Heart left ventricle (tissue), 16 donors: Measurements from ENCODE around the gene RPS15. TPM values are rescaled to one million over a fixed set of nuclear protein-coding genes. Genes with fewer than 3 reads are reported as not detected.
A peak's percentile ranks its signal among the peaks of the same experiment; 100 is the strongest.

Experiments
- ATAC-seq, 4 donors: fragments of 200-7000 bp; cut with Tn5 transposase; one replicate each; pipeline ENCODE4 v1.9.1; 2020 to 2022; ENCODE audit warnings: moderate library complexity in 4 of 4, mild to moderate bottlenecking in 3 of 4, moderate number of reproducible peaks in 1 of 4
- DNase-seq, 5 donors: peaks; one replicate each; pipeline ENCODE4 v3.0.0-alpha.2; 2020
- H3K27ac ChIP-seq, 12 donors: fragments of 200-600 bp; sonication (generic) in 4 of 12; one replicate each; pipeline versions ENCODE4 v1.5.0 to v1.8.0; 2016 to 2022; ENCODE audit warnings: mild to moderate bottlenecking in 2 of 12
- H3K27me3 ChIP-seq, 9 donors: fragments of 200-600 bp; sonication (generic) in 2 of 9; one replicate each; pipeline versions ENCODE4 v1.5.1 to v1.8.0; 2016 to 2022; ENCODE audit warnings: mild to moderate bottlenecking in 3 of 9
- H3K36me3 ChIP-seq, 9 donors: fragments of 200-600 bp; sonication (generic) in 2 of 9; one replicate each; pipeline versions ENCODE4 v1.5.0 to v1.8.0; 2018 to 2022; ENCODE audit warnings: mild to moderate bottlenecking in 2 of 9
- H3K4me1 ChIP-seq, 12 donors: fragments of 200-600 bp; sonication (generic) in 4 of 12; one replicate each; pipeline versions ENCODE4 v1.5.0 to v1.8.0; 2016 to 2022; ENCODE audit warnings: mild to moderate bottlenecking in 3 of 12
- H3K4me3 ChIP-seq, 12 donors: fragments of 200-600 bp; sonication (generic) in 4 of 12; one replicate each; pipeline versions ENCODE4 v1.5.0 to v1.8.0; 2017 to 2022; ENCODE audit warnings: mild to moderate bottlenecking in 9 of 12, moderate library complexity in 4 of 12
- H3K9me3 ChIP-seq, 12 donors: fragments of 200-600 bp; sonication (generic) in 4 of 12; one replicate each; pipeline versions ENCODE4 v1.5.0 to v1.8.0; 2016 to 2022; ENCODE audit warnings: mild to moderate bottlenecking in 1 of 12
- CTCF ChIP-seq, 12 donors: fragments of 200-600 bp; sonication (generic) in 4 of 12; IDR thresholded peaks; one replicate each; pipeline versions ENCODE4 v1.5.0 to v1.8.0; 2018 to 2022; ENCODE audit warnings: antibody characterized with exemption in 12 of 12, mild to moderate bottlenecking in 5 of 12
- POLR2A ChIP-seq, 2 donors: fragments of 450-650 bp; IDR thresholded peaks; one replicate each; pipeline ENCODE4 v1.6.1; 2017; ENCODE audit warnings: antibody characterized with exemption in 2 of 2, mild to moderate bottlenecking in 2 of 2, moderate library complexity in 2 of 2
- WGBS, 4 donors: extraction: QIAGEN DNeasy Blood & Tissue Kit in 2 of 4; methylation state at CpG; one replicate each; pipeline versions ENCODE4 v1.1.5 to v1.1.7; 2013 to 2018; 5-methylcytosine and 5-hydroxymethylcytosine counted together
- intact Hi-C, 10 donors: fragments of 100-400 bp; cut with DNase I; formaldehyde crosslinking; loops; one replicate each; pipeline versions ENCODE4 v1.11.1 to v1.14.2; 2022
- polyA plus RNA-seq, 2 donors: library from polyadenylated mRNA; stranded (reverse); fragments of 200-250 nt; gene quantifications; one replicate each; pipeline ENCODE4 v1.2.3, GENCODE V29; 2013
- total RNA-seq, 9 donors: library from RNA; depleted of rRNA in 2 of 9; stranded (reverse); fragments of >200 nt in 2 of 9; fragmentation: NEBNext Ultra II Directional in 3 of 9; extraction: Animal tissue kit (Norgen Biotek cat#: 25700) in 3 of 9; gene quantifications; one replicate each; pipeline versions ENCODE4 v1.1.0 to v1.2.4, GENCODE V29; 2016 to 2023
- donor health status: ischemic (EF 13 %, LVEDD 7.1; RV severe dilation, severe dysfunction).
- donor health status: healthy with polysubstance abuse.
- donor health status: DM: no; HTN: yes; CAD: no.
- donor health status: DM: no; HTN: no; CAD: no.
- donor health status: ischemic (EF 25% LVEDD 6.9; RV normal size, moderate dysfunction).
- donor health status: ischemic (EF 25% LVEDD 5.7; RV mildly dilated, moderate dysfunction).
- donor health status: healthy.
- donor health status: DM: yes; HTN: yes; CAD: no.
- donor health status: ischemic (EF 35%, LVEDD 5.7; RV mildly dilated, moderate dysfunction).
- donor health status: nonischemic (EF 11% LVEDD 7.7; RV severe dilation, severe dysfunction).
- donor health status: DM: yes; HTN: yes; CAD: no.
- donor health status: PGD.
- donor health status: ischemic (EF 29% LVEDD 5.4; RV normal size, mild dysfunction).
- donor health status: nonischemic (EF 23%, LVEDD 6.1; RV moderate dilation, normal function).

The RPS15 gene
- total and polyA plus RNA-seq, 11 donors: 468 to 2,683 (median 679) TPM

DNA sequence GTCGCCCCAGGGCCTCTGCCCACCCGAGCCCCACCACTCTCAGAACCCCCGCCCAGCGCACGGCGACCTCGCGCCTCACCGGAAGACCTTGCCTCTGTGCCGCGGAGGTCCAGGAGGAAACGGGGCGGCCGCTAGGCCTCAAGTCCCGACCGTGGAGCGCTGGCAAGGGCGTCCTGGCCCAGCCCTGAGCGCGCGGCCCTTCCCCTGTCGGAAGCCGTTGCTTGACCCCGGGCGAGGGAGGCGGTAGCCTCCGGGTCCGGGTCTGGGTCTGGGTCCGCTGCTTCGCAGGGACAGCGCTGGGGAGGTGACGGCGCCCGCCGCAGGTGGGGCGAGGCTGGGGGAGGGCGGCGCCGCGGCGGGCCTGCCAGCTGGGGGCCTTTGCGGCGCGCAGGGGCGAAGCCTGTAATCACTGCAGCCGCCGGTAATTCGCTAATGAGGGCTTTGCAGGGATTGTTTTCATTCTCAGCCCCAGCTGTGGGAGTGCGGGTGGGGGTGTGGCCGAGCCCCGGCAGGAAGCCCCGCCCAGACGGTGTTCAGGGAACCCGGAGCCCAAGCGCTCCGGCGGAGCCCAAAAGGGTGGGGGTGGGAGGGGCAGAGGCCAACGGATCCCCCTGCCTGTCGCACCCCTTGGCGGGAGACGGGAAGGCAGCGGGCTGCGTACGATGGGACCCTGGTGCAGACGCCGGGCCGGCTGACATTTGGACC is 32.3 kb downstream of the RPS15 start:
- 0 to 1% (median 1%) methylated on average over 3 to 67 of the region's 67 CpGs for WGBS, 4 donors
- H3K36me3 ChIP-seq: peaks cover 0 to 11% (median 0%) of the 10 kb centered on the region in 9 donors
- intact Hi-C loops: no loop called here
- peaks cover 31 to 80% (median 57%) of the 10 kb centered on the region in 9 donors for H3K27me3 ChIP-seq
- H3K4me3 ChIP-seq: peak overlapping the region; percentile 27 to 66 (median 56)
- ATAC-seq (peak in 3 of 4 donors; percentile 33 to 47 (median 41)), DNase-seq (peak in 3 of 5 donors; percentile 54 to 64 (median 59))
- no peak for TF ChIP-seq POLR2A (IDR thresholded peaks at IDR 0.05)
- TF ChIP-seq CTCF (IDR thresholded peaks at IDR 0.05): no peak
- H3K9me3 ChIP-seq: no peaks in the 10 kb centered on the region
- peak overlapping the region in 2 of 12 donors; percentile 9 to 34 for H3K27ac ChIP-seq
- peaks cover 20 to 88% (median 59%) of the 10 kb centered on the region in 12 donors for H3K4me1 ChIP-seq

- peak in 1 of 5 donors; percentile 19 for DNase-seq
- intact Hi-C loops: no loop called here
- H3K4me3 ChIP-seq: peak overlapping the region; percentile 27 to 66 (median 56)
- H3K4me1 ChIP-seq: peaks cover 20 to 82% (median 53%) of the 10 kb centered on the region in 12 donors
- 3 to 31% (median 7%) methylated on average over 9 to 28 of the region's 28 CpGs for WGBS, 4 donors
- peak in 1 of 4 donors; percentile 3 for ATAC-seq
- H3K27me3 ChIP-seq: peaks cover 31 to 74% (median 55%) of the 10 kb centered on the region in 9 donors
- no peaks in the 10 kb centered on the region for H3K9me3 ChIP-seq
- H3K27ac ChIP-seq: no peak overlapping the region
- peaks cover 0 to 17% (median 0%) of the 10 kb centered on the region in 9 donors for H3K36me3 ChIP-seq
- no peak for TF ChIP-seq CTCF (IDR thresholded peaks at IDR 0.05)
- TF ChIP-seq POLR2A (IDR thresholded peaks at IDR 0.05): no peak
Measured at GRCh38 chr19:1471010-1471514, 32.9 kb downstream of the RPS15 start.

DNA sequence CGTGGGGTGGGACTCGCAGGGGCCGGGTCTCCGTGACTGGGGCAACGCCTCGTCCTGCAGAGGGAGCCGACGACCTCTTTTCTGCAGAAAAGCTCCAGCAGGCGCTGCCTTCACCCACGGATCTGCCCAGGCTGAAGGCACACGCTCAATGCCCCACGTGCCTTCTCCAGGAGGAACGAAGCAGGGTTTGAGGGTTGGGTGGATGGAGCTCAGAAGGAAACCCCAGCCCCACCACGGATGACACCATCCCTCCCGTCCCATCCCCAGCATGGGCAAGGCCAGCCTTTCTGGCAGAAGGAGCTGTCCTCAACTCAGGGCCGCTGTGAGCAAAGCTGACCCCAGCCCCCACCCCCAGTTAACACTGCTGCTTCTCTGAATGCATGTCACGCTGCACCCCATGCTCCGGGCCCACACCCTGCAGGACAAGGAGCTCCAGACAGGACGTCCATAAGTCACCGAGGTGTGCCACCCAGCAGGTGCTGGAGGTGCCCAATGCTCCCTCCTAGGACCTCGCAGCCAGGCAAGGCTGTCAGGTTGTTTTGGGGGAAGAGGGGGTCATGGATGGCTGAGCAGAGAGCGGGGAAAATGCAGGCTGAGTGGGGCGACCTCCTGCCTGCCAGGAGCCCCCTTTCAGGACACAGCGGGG is 33.4 kb downstream of the RPS15 start:
- Histone ChIP-seq H3K27me3 (peaks cover 26 to 69% (median 50%) of the 10 kb centered on the region in 9 donors), H3K9me3 (no peaks in the 10 kb centered on the region), H3K4me3 (peak overlapping the region in 4 of 12 donors; percentile 57 to 66 (median 64)), H3K36me3 (peaks cover 0 to 22% (median 0%) of the 10 kb centered on the region in 9 donors), H3K4me1 (peaks cover 20 to 76% (median 47%) of the 10 kb centered on the region in 12 donors), H3K27ac (no peak overlapping the region)
- TF ChIP-seq CTCF (IDR thresholded peaks at IDR 0.05) (peak in 1 of 12 donors; percentile 17), POLR2A (IDR thresholded peaks at IDR 0.05) (no peak)
- ATAC-seq (no peak), DNase-seq (peak in 1 of 5 donors; percentile 20)
- 27 to 47% (median 38%) methylated on average over 16 to 24 of the region's 24 CpGs for WGBS, 4 donors
- intact Hi-C loops: no loop called here
